ENCODE data around the gene SPOCK1. TPM values are rescaled to one million over a fixed set of nuclear protein-coding genes. Genes with fewer than 3 reads are reported as not detected.

SPOCK1 gene
- polyA plus RNA-seq, 1 experiment, result 304 TPM

- no peak for DNase-seq (ENCODE audit: low read depth)
- no peak overlapping the region for H3K4me3 ChIP-seq (ENCODE audit: low read depth, low read length)
- TF ChIP-seq CTCF (IDR thresholded peaks at IDR 0.05; ENCODE audit: insufficient read depth, low read depth, low read length), result no peak
- no peaks in the 10 kb centered on the region; the same call in 1 of the 2 replicates for H3K36me3 ChIP-seq (ENCODE audit: control insufficient read depth, insufficient read depth, low read length)
- H3K27me3 ChIP-seq (ENCODE audit: control insufficient read depth, insufficient read depth, low read length), result no peaks in the 10 kb centered on the region
- ChIA-PET CTCF (interaction anchor here (1.9 kb wide), 1 partner anchor 20 kb away, joined by 4 read pairs; no protein-coding TSS in a partner anchor), POLR2A (no interaction called here)
These were observed 21.1 kb downstream of the SPOCK1 start for GRCh38 chr5:137478043-137478442.

- no peaks in the 10 kb centered on the region for H3K36me3 ChIP-seq (ENCODE audit: control insufficient read depth, insufficient read depth, low read length)
- H3K4me3 ChIP-seq (ENCODE audit: low read depth, low read length), result no peak overlapping the region
- ChIA-PET CTCF (no interaction called here), POLR2A (no interaction called here)
- no peak for TF ChIP-seq CTCF (IDR thresholded peaks at IDR 0.05; ENCODE audit: insufficient read depth, low read depth, low read length)
- DNase-seq (ENCODE audit: low read depth), result no peak
- no peaks in the 10 kb centered on the region for H3K27me3 ChIP-seq (ENCODE audit: control insufficient read depth, insufficient read depth, low read length)
These were observed 28.3 kb downstream of the SPOCK1 start for GRCh38 chr5:137470921-137471220.

- POLR2A ChIA-PET, result no interaction called here
- TF ChIP-seq CTCF (IDR thresholded peaks at IDR 0.05; ENCODE audit: insufficient read depth, low read depth, low read length), result no peak
- Histone ChIP-seq H3K4me3 (ENCODE audit: low read depth, low read length) (no peak overlapping the region), H3K27me3 (ENCODE audit: control insufficient read depth, insufficient read depth, low read length) (no peaks in the 10 kb centered on the region), H3K36me3 (ENCODE audit: control insufficient read depth, insufficient read depth, low read length) (no peaks in the 10 kb centered on the region)
- CTCF ChIA-PET, result no interaction called here
- peak; percentile 94 for DNase-seq (ENCODE audit: low read depth)
These were observed 28.8 kb downstream of the SPOCK1 start for GRCh38 chr5:137470111-137470920.

- ChIA-PET POLR2A (no interaction called here), CTCF (interaction anchor here (1.1 to 1.2 kb wide), 3 partner anchors 9 to 122 kb away, joined by 3 to 4 read pairs (median 3); partner anchors contain the start of gene SPOCK1)
- no peaks in the 10 kb centered on the region for H3K36me3 ChIP-seq (ENCODE audit: control insufficient read depth, insufficient read depth, low read length)
- no peak for TF ChIP-seq CTCF (IDR thresholded peaks at IDR 0.05; ENCODE audit: insufficient read depth, low read depth, low read length)
- H3K4me3 ChIP-seq (ENCODE audit: low read depth, low read length), result no peak overlapping the region
- no peak for DNase-seq (ENCODE audit: low read depth)
- H3K27me3 ChIP-seq (ENCODE audit: control insufficient read depth, insufficient read depth, low read length), result no peaks in the 10 kb centered on the region
These were observed 32.2 kb downstream of the SPOCK1 start for GRCh38 chr5:137466889-137467288.

GRCh38 chr5:137465930-137466329, 33.2 kb downstream of the SPOCK1 start:
- no peaks in the 10 kb centered on the region for H3K27me3 ChIP-seq (ENCODE audit: control insufficient read depth, insufficient read depth, low read length)
- no peak for DNase-seq (ENCODE audit: low read depth)
- ChIA-PET POLR2A (no interaction called here), CTCF (interaction anchor here (1.1 to 1.6 kb wide), 3 partner anchors 8 to 146 kb away, joined by 3 to 5 read pairs (median 4); no protein-coding TSS in a partner anchor)
- H3K36me3 ChIP-seq (ENCODE audit: control insufficient read depth, insufficient read depth, low read length), result no peaks in the 10 kb centered on the region
- no peak overlapping the region for H3K4me3 ChIP-seq (ENCODE audit: low read depth, low read length)
- TF ChIP-seq CTCF (IDR thresholded peaks at IDR 0.05; ENCODE audit: insufficient read depth, low read depth, low read length), result no peak
